NOMO-1 treated with DMSO at 0.1 percent for 48 hours (cell line): ENCODE results near the gene ADGRV1.
A peak's percentile ranks its signal among the peaks of the same experiment; 100 is the strongest.
"Not testable (repeated sequence)": the region's sequence is repeated elsewhere in the genome, so short reads cannot be mapped to it uniquely, and the experiment has no call there.

ENCODE experiments used
- DNase-seq: peaks from one replicate; lab custom pipeline; 2025; ENCODE audit not compliant: unreplicated experiment; lab: John Stamatoyannopoulos, UW

ADGRV1 gene

DNA sequence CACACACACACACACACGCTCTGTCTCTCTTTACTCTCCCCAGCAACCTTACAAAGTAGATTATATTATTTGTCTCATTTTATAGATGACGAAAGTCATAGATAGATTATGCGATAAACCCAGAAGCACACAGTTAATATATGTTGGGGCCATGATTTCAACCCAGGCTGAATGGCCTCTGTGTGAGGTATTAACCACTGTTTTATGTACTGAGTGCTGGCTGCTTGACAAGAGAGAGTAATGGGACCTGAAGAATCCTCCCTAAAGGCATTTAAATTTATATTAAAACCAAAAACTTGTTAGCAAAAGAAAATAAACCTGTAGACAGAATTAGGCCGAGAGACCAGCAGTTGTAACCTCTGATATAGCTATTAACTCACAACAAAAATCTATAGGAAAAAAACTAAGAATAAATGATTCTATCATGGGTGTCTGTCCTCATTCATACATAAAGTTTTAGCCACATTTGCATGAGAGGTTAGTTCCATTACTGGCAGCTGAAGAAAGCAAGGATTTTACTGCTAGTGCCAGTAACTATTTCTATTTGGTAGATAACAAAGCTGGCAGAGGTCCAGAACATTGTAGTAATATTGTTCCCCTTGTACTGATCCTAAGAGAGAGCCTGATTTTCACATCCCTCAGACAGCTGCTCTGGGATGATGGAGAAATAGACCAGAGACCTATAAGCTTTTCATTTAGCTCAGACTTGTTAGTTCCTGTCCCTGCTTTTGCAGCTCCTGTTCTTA, 250.9 kb downstream of the ADGRV1 start:
- DNase-seq, result no peak

DNA sequence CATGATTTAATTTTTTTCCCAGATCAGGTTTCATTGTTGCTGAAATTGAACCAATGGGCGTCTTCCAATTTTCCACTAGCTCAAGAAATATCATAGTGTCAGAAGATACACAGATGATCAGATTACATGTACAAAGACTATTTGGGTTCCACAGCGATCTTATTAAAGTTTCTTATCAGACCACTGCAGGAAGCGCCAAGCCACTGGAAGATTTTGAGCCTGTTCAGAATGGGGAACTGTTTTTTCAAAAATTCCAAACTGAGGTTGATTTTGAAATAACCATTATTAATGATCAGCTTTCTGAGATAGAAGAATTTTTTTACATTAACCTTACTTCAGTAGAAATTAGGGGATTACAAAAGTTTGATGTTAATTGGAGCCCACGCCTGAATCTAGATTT, 251.6 kb downstream of the ADGRV1 start:
- DNase-seq, result no peak

DNA sequence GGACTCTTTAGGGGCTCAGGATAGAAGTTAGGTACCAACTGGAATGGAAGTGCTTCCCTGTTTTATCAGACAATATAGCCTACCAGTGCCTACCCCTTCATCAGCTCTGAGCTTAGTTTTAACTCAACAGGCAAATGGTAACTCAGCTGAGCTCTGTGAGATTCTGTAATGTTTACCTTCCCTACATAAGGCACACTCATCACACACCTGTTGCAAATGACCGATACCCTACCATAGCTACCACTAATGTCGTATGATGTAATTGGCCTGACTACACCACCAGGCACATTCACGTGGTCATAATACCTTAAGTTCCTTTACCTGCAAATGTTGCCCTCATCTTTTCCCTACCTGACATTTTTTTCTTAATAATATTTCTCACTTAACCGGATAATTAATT, 254.8 kb downstream of the ADGRV1 start:
- no peak for DNase-seq

DNA sequence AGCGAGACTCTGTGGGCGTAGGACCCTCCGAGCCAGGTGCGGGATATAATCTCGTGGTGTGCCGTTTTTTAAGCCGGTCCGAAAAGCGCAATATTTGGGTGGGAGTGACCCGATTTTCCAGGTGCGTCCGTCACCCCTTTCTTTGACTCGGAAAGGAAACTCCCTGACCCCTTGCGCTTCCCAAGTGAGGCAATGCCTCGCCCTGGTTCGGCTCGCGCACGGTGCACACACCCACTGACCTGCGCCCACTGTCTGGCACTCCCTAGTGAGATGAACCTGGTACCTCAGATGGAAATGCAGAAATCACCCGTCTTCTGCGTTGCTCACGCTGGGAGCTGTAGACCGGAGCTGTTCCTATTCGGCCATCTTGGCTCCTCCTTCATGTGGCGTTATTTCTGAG, 263.5 kb downstream of the ADGRV1 start:
- DNase-seq, result not testable (repeated sequence)

DNA sequence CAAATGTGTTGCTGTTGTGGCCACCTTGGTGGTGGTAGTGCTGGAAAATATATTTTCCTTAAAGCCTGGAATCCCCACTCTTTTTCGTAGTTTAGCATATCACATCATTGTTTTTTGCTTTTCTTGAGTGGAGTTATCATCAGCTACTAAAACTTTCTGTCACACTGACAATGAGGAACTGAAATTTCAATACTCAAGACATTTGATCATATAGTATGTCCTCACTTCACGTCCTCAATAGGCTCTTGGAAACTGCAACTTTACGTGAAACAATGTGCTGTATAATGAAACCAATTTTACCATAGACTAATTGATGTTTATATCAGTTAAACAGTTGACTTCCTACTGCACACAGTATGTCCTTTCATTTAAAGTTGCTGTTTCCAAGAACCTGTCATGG, 265.8 kb downstream of the ADGRV1 start:
- peak; percentile 4 for DNase-seq

DNA sequence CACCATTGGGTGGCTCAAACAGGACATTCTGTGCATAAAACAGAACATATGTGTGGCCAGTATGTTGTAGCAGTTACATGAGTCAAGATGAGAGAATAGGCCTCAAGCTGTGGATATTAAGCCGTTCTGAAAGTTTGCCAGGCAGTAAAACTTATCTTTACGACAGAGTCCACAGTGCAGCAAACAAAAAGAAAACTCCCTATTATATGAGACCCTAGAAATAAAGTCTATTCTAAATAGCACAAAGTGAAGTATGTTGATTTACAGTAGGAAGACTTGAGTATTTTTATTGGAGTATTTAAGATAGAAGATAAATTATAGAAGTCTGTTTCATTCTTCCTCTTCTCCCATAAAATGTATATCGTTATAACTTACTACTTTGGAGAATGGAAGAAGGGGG, 271.5 kb downstream of the ADGRV1 start:
- no peak for DNase-seq

DNA sequence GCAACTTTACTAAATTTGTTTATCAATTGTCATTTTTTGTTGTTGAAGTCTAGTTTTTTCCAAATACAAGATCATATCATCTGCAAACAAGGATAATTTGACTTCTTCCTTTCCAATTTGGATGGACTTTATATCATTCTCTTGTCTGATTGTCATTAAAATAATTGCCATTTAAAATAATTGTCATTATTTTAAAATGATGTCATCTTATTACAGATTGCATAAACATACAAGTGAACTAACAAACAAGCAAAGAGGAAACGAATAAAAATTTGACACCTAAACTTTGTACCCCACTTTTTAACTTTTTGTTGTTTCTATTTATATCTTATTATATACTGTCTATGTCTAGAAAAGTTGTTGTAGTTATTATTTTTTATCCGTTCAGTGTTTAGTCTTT, 275.2 kb downstream of the ADGRV1 start:
- no peak for DNase-seq

DNA sequence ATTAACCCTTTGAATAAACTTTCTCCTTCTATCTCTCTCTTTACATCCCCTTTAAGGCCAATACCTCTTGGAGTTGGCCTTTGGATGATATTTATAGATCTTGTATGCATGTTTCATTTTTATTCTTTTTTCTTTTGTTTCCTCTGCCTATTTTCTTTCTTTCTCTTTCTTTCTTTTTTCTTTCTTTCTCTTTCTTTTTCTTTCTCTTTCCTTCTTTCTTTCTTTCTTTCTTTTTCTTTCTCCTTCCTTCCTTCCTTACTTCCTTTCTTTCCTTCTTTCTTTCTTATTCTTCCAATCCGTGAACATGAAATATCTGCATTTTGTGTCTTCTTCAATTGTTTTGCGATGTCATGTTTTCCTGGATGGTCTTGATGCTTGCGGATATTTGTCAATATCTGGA, 276.1 kb downstream of the ADGRV1 start:
- no peak for DNase-seq

DNA sequence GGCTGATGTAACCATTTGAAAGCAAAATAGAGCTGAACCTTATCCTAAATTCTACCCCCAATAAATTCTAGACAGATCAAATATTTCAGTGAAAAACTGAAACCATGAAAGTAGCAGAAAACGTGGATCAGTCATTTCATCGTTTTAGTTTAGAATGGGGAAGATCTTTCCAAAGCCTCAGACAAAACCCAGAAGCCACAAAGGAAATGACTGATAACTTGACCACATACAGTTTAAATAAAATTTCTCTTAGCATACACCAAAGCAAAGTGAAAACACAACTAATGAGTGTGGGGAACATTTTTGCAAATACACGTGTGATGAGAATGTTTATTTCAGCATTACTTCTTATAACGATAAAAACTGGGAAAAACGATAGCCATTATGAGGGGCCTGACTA, 284.8 kb downstream of the ADGRV1 start:
- DNase-seq, result peak; percentile 70

DNA sequence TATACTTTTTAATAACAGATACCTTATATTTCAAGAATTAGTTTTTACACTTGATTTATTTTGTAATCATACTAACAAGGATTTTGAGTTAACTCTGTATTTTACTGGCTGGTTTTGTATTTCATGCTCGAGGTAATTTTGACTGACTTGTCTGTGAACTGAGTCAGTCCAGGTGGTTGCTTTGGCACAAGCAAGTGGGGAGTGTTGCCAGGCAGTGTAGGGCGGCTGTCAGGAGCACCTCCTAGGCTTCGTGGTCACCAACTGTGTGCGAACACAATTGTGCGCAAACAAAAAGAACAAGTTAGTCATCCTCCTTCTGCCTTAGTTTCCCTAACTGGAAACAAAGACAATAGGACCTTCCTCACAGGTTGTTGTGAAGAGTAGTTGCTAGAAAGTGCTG, 286.3 kb downstream of the ADGRV1 start:
- DNase-seq, result no peak

DNA sequence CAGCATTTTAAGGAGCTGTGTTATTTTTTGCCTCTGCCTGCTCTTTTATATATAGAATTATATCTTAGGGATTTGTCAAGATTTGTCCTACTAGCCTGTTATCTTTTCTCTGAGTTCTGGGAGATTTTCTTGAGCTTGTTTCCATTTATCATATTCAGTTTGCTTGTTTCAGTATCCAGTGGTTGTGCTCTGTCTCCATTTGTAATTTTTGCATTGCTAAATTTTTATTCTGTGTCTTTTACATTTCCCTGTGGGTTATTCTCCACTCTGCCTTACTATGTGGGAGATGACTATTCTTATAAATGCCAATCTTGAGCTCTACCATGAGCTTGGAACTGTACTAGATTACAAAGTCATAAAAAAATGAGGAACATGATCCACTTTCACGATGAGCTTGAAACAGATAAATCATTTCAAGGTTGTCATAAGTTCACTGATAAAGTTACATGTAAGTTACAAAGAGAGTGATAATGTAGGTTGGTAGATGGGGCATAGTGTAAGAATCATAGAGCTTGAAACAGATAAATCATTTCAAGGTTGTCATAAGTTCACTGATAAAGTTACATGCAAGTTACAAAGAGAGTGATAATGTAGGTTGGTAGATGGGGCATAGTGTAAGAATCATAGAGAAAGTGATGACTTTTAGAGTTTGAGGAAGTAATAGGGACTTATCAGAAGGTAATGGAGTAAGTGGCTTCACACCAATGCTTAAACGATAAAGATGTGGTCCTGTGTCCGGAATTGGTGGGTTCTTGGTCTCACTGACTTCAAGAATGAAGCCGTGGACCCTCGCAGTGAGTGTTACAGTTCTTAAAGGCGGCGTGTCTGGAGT, 287.3 kb downstream of the ADGRV1 start:
- peak; percentile 69 for DNase-seq

DNA sequence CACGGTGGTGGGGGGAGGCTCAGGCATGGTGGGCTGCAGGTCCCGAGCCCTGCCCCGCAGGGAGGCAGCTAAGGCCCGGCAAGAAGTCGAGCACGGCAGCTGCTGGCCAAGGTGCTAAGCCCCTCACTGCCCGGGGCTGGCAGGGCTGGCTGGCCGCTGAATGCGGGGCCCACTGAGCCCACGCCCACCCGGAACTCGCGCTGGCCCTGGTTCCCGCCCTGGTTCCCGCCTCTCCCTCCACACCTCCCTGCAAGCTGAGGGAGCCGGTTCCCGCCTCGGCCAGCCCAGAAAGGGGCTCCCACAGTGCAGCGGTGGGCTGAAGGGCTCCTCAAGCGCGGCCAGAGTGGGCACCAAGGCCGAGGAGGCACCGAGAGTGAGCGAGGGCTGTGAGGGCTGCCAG, 289.0 kb downstream of the ADGRV1 start:
- not testable (repeated sequence) for DNase-seq

DNA sequence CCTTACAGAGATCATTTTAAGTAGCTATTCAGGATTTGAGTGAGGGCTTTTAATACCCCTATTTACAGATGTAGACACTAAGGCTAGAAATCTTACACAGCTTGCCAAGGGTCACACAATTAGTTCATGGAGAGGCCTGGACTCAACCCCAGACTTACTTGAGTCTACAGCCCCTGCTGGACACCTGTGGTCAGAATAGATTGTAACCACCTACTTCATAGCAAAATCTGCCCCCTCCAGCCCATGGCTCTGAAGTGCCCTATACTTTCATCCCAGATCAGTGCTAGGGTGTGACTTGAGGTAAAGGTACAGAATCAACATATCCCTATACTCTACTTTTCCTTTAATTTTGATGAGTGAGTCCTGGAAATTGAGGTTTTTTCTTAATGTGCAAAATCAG, 291.3 kb downstream of the ADGRV1 start:
- DNase-seq, result no peak

DNA sequence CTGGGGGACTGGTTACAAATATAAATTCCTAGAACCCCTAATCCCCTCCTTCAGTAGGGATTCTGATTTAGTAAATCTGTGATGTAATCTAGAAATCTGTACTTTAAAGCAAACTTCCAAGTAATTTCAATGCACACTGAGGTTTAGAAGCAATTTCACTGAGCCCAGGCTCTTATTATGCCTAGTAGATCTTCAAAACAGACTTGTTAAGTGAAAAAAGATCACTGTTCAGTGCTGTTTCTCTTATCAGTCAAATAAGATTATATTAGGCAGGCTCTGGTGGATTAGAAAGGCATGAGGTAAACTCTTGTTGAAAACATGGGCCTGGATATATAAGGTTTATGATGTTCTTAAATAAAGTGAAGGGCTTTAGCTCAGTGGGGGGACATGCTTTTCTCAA, 293.9 kb downstream of the ADGRV1 start:
- DNase-seq, result no peak

DNA sequence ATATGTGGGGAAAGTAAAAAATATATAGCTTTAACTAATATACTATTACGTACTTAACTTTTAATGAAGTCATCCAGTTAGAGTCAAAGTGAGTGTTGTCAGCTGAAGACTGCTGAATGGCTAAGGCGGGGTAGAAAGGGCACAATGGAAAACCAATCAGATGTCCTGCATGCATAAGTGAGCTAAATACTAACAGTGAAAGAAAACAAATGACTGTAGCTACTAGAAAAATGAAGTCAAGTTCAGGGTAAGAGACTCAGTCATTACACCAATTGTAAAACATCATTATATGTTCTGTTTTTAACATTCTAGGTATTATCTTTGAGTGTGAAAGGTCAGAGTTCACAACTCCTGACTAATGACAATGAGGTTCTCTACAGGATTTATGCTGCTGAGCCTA, 295.2 kb downstream of the ADGRV1 start:
- DNase-seq, result no peak

DNA sequence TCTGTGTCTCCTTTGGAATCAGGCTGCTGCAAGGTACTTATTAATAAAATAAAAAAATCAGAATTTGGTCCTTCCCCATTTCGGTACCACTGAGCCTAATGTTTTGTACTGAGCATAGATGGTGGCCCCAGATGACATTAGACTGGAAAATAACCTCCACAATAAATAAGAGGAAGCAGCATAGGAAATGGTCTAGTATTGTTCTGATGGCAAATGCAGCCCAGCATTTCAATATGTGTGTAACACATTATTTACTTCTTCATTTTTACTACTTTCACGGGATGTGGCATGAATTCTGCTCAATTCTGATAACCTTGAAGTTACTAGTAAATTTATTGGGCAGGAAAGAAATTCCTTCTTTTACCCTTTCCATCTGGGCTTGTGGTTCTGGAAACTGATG, 295.6 kb downstream of the ADGRV1 start:
- DNase-seq, result peak; percentile 10

DNA sequence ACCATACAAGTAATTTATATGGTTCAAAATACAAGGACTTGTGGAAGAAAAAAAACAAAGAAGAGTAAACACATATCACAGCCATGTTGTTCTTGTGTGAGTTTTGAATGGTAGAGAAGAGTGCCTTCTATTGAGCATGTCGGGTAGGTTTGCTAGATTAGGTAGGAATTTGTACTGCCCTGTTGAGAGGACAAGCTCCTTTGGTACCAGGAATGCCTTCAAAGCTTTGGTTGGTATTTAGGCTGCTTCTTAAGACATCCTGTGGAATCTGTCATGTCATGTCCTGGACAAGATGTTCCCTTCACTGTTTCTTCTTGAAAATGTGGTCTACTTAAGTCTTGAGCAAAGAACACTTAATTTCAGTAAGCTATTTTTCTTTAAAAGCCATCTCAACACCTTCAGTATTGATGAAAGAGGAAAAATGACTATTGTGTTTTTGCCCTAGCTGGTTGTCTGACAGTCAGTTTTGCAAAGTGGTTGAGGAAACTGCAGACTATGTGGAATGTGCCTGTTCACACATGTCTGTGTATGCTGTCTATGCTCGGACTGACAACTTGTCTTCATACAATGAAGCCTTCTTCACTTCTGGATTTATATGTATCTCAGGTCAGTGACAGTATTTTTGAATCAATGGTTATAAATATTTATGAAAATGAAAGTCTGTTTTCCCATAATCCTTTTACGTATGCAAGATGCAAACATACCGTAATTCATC, 296.9 kb downstream of the ADGRV1 start:
- DNase-seq, result no peak

DNA sequence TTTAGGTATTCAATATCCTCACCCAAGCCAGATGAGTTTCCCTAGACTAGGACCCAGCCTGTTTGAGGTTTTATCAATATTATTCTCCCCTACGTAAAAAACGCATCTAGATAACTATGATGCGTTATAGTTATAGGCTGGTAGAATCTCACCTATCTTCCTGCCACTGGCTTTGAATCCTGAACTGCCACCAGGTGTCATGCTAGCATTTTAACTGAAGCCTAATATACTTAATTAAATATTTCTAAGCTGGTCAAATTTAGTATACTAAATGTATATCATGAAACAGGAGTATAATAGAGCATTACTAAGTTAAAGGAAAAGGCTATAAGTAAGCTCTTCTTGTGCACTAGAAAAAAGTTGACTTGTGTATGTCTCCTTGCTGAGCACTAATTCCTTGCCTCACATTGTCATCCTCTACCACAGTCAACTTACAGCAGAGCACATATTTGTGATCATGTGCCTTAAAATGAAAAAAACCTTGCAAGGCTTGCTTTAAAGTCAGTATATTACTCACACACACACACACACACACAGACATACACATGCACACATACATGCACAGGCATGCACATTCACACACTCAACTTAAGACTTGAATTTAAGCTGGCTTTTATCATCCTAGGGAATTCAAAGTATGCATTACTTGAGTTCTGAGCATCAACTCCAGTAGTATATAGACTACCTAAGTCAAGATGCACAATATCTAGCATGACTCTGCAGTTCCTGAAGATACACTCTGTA, 303.4 kb downstream of the ADGRV1 start:
- DNase-seq, result no peak

DNA sequence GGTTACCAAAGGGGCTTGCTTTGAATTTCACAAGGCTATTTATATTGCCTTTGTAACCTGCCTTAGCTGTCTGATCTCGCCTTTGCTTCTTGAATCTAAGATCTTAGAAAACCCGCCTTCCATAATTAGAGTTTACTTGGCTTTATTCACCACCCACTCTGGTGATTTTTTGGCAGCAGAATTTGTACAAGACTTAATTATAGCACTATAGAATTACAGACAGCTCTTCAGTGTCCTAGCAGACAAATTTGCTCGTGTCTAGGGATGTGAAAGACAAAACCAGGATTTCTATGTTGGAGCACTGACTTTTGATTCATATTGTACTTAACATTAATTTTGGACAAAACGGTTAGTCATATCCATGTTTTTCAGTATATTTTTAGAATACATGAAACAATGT, 306.6 kb downstream of the ADGRV1 start:
- no peak for DNase-seq

DNA sequence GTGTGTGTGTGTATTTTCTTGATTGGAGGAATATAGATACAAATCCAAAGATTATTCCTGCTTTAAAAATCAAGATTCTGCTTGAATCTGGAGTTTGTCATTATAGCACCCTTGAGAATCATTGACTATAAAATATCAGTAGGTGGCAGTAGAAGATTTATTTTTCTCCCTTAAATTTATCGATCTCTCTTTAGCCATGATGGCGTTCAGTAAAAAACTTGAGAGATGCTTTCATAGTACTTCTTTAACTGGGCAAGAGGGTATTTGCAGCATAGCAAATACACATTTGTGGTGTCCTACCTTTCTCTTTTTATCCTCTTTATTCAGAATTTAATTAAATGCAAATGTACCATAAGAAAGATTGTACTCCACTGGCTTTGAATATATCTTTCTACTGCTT, 307.7 kb downstream of the ADGRV1 start:
- peak; percentile 53 for DNase-seq
